PC-3 (cell line): Measurements from ENCODE around the gene KCTD15.

ENCODE experiments used
- EZH2 ChIP-seq: fragments of 300-600 bp; sonication (generic); IDR thresholded peaks from one replicate; pipeline ENCODE4 v1.6.1; 2017; ENCODE audit warnings: antibody characterized with exemption, mild to moderate bottlenecking, low read length; ENCODE audit not compliant: unreplicated experiment
- EZH2phosphoT487 ChIP-seq: fragments of 300-600 bp; sonication (generic); IDR thresholded peaks from 2 replicates; pipeline ENCODE4 v1.6.1; 2018; ENCODE audit warnings: mild to moderate bottlenecking, antibody characterized with exemption, low read length, borderline replicate concordance
- TF ChIP-seq, protein P1 (sequence below): fragments of 300-600 bp; sonication (generic); conservative IDR thresholded peaks from 2 replicates; pipeline ENCODE4 v1.5.1; 2017; ENCODE audit warnings: antibody characterized with exemption, low read depth, mild to moderate bottlenecking, low read length

DNA sequence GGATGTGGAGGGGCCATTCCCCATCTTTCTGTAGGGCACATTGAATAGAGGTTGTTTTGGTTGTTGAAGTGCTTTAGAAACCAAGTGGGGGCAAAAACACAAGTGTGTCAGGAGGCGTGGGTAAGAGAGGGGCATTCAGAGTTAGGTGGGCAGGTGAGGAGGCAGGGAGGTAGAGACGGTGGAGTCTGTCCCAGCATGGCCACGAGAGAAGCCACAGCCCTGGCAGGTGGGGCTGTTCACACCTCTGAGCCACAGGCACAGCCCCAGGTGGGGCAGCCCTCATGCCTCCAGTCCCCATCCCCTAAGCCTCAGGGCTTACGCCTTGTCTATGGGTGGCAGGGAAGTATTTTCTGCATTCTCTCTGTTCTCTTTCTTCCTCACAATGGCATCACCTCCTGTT is 43.7 kb downstream of the KCTD15 start:
- TF ChIP-seq, protein P1, sequence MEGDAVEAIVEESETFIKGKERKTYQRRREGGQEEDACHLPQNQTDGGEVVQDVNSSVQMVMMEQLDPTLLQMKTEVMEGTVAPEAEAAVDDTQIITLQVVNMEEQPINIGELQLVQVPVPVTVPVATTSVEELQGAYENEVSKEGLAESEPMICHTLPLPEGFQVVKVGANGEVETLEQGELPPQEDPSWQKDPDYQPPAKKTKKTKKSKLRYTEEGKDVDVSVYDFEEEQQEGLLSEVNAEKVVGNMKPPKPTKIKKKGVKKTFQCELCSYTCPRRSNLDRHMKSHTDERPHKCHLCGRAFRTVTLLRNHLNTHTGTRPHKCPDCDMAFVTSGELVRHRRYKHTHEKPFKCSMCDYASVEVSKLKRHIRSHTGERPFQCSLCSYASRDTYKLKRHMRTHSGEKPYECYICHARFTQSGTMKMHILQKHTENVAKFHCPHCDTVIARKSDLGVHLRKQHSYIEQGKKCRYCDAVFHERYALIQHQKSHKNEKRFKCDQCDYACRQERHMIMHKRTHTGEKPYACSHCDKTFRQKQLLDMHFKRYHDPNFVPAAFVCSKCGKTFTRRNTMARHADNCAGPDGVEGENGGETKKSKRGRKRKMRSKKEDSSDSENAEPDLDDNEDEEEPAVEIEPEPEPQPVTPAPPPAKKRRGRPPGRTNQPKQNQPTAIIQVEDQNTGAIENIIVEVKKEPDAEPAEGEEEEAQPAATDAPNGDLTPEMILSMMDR = no peak
- TF ChIP-seq EZH2phosphoT487 (no peak), EZH2 (no peak)
